ENCODE data around the gene UGT1A9.

GRCh38 chr2:233800208-233800607 lies 128.5 kb downstream of the UGT1A9 start:
- TF ChIP-seq CTCF (IDR thresholded peaks at IDR 0.05; ENCODE audit: low read depth, low read length, poor library complexity, severe bottlenecking) (no peak), EZH2phosphoT487 (IDR thresholded peaks at IDR 0.05; ENCODE audit: borderline replicate concordance, low read length) (no peak)
